ENCODE results near the gene PRSS21.

DNA sequence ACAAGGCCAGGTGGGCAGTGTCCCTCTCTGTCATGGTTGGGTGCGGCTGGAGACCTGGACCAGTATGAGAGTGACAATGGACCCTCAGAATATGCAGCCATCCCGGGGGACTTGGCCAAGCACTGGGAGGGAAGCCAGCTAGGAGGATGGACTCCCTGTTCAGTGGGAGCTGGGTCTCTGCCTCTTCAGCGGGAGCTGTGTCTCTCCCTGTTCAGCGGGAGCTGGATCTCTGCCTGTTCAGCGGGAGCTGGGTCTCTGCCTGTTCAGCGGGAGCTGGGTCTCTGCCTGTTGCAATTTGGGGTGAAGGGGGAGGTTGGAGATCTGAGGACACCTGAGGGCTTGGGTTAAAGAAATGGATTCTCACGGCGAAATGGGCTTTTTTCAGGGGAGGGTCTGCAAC lies 25.9 kb upstream of the PRSS21 start:
- TF ChIP-seq FOXP2 (optimal IDR thresholded peaks at IDR 0.05; ENCODE audit: control extremely low read depth, extremely low read length, insufficient read depth) (no peak), EZH2 (IDR thresholded peaks at IDR 0.05) (no peak)
